NCI-H1092 (cell line): ENCODE results near the gene PHLDA2.

ENCODE experiments used
- DNase-seq: peaks from one replicate; lab custom pipeline; 2025; lab: John Stamatoyannopoulos, UW

PHLDA2 gene

DNA sequence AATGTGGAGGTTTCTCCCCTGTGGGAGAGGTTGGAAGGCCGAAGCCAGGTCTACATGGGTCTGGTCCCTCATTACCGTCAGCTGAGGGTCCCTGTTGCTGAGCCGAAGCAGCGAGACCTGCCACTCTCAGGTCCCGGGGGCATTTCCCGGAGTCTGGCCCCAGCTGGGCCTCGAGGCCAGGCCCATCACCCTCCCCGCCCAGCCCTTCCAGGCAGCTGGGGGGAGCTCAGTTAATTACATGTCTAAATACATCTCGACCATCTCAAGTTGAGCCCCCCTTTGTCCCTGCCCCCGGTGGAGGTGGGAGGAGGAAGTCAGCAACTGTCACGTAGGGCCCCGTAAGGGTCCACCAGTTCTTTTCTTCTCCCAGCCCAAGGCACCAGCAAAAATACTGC is 47.2 kb downstream of the PHLDA2 start:
- no peak for DNase-seq

DNA sequence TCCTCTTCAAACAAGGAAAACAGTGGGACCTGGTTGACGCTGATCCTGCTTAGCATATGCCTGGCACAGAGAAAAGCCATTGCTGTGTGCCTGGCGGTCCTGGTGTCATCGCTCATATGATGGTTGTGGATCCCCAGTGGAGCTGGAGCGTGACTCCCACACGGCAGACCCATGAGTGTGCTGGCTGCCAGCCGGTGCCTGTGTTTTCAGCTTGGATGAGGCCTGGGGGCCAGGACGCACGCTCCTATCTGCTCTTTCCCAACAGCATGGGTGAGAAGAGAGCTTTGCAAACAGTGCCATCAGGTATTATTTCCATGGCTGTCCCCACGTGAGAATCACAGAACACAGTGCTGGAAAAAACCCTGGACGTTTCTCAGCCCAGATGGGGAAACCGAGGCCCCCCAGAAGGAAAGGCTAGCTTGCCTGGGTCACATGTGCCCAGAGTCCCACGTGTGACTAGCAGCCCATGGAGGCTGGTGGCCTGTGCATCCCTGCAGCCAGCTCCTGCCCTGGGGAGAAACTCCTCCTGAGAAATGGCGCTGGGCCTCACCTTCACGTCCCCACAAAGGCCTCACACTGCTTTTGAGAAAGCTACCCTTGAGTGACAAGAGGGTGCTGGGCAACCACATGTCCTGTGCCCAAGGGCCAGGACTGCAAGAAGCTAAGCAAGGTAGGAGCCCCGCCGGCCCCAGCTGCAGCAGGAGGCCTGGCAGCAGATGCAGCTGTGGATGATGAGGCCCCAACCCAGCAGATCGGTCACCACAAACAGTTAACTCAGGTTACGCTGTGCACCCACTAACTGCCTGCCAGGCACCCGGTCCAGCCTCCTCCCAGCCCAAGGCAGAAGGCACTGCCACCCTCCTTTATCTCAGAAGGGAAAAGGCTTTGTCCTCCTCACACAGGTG is 47.9 kb downstream of the PHLDA2 start:
- no peak for DNase-seq

DNA sequence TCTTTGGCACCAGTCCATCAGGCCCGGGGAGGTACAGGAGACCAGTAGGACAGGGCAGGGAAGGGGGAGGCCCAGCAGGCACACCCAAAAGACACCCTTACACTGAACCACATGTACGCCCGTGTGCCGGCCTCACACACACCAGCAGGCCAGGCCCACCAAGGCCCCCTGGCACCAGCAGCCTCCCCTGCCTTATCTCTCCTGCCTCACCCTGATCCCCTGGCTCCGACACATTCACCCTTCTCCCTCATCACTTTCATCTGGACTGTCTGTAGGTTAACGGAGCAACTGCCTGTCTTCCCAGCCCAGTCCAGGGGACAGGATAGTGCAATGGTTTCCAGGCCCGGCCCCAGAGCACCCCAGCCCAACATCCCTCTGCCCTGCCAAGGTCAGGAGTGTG is 48.6 kb downstream of the PHLDA2 start:
- DNase-seq, result no peak

DNA sequence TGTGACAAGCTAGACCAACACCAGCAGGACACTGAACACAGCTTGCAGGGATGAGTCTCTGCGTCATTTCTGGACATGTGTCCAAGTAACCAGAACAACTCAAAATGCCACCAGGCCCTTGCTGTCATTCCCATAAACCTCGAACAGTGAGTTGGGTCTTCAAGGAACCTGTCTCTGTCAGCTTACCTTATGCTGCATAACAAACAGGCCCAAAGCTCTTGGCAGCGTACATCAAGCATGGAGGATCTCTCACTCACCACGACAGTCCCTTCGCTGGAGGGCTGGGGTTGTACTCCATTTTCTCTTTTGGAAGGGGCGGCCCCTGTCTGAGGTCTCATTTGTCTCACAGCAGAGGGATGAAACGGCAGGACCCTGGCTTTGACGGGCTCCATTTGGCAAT is 50.4 kb downstream of the PHLDA2 start:
- no peak for DNase-seq
